SKM-1 treated with dmso at 0.1 percent for 144 hours (cell line): ENCODE measurements around the gene PARD3B.
"Not testable (repeated sequence)": the region's sequence is repeated elsewhere in the genome, so short reads cannot be mapped to it uniquely, and the experiment has no call there.

ENCODE experiments used
- DNase-seq: peaks from one replicate; lab custom pipeline; 2025; ENCODE audit not compliant: unreplicated experiment; lab: John Stamatoyannopoulos, UW

PARD3B gene

GRCh38 chr2:205477016-205477705 lies 931.9 kb downstream of the PARD3B start:
- DNase-seq = no peak

DNA sequence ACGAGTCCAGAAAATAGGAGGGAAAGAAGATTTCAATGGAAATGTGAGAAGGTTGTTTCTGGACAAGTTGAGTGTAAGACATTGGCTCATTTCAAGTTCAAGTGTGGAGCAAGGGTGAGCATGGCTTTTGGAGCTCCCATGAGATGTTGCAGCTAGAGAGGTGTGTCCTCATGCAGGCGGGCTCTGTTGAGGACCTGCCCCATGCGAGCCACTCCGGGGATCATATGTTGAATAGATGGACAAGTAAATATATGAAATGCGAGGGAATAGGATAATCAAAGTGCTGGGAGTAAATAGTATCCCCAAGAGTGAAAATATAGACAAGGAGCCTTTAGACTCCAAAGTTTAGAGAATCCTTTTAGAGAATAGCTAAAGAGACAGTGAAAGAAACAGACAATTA lies 936.6 kb downstream of the PARD3B start:
- DNase-seq = no peak

- DNase-seq = no peak
Measured at GRCh38 chr2:205482399-205483081, 937.3 kb downstream of the PARD3B start.

GRCh38 chr2:205483095-205483494 lies 937.8 kb downstream of the PARD3B start:
- no peak for DNase-seq

- no peak for DNase-seq
Measured at GRCh38 chr2:205484215-205484614, 938.9 kb downstream of the PARD3B start.

GRCh38 chr2:205484764-205485163 lies 939.5 kb downstream of the PARD3B start:
- DNase-seq = no peak

DNA sequence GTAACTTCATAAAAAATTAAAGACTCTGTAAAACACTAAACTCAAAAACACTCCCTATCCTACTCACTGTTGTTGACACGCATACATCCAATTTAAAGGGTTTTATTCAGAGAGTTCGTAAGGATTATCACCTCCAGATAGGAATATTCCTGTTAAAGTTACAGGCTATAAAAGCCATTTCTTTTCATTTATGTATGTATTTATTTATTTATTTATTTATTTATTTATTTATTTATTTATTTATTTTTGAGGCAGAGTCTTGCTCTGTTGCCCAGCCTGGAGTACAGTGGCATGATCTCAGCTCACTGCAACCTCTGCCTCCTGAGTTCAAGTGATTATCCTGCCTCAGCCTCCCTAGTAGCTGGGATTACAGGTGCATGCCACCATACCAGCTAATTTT lies 948.3 kb downstream of the PARD3B start:
- not testable (repeated sequence) for DNase-seq

DNA sequence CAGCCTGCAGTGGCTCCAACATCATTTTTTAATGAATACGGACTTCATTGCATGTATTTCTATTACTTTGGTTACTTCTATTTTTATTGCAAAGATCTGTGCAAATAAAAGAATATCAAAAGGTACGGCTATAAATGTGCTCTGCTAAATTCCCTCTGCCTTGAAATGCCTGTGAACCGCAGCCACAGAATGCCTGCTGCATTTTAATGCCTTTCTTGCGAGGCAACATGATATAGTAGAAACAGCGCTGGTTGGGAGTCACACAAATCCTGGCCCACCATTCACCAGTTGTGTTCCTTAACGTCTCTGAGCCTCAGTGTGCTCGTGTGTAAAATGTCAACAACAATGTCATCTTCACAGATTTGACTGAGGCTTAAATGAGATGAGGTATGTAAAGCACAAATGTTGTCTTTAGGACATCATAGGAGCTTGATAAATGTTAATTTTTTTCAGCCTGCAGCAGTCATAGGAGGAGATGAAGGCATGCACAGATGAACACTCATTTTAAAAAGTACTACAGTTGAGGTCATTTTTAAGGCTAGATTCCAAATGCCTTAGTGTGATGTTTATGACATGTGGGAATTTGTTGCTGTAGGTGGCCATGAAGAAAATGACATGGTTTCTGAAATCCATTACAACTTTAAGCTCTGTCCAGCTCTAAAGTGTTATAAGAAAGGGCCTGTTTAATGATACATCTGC lies 949.4 kb downstream of the PARD3B start:
- no peak for DNase-seq

DNA sequence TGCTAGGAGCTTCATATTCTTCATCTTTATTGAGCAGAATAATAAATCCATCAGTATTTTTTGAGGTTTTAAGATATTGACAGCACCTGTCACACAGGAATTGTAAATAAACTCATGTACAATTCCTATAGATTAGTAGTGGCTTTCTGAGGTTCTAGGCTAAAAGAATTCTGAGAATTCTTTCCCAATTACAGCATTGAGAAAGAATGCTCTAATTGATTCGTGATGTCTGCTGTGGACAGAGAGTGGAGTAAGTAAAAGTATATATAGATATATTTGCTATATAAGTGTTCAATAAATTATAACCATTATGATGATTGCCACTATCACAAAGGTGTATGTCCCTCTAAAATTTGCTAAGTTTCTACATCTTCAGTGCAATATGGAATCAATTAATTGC lies 950.5 kb downstream of the PARD3B start:
- no peak for DNase-seq

GRCh38 chr2:205496370-205496769 lies 951.1 kb downstream of the PARD3B start:
- no peak for DNase-seq

- DNase-seq = no peak
Measured at GRCh38 chr2:205496772-205497171, 951.5 kb downstream of the PARD3B start.

DNA sequence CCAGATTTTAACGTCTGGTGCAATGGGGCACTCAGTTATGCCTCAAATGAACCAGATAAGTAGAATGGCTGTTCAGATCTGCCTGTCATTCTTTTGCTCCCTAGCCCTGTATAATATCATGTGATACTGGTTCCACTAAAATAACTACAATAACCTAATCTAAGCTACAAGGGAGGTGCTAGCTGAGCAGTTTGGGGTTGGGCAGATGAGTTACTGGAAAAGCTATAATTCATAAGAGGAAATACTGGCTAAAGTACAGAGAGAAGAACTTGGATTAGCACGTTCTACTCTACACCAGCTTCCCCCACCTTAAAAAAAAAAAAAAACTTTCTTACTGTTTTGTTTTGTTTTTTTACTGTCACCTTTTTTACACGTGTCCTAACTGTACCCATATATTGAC lies 953.7 kb downstream of the PARD3B start:
- DNase-seq = no peak

DNA sequence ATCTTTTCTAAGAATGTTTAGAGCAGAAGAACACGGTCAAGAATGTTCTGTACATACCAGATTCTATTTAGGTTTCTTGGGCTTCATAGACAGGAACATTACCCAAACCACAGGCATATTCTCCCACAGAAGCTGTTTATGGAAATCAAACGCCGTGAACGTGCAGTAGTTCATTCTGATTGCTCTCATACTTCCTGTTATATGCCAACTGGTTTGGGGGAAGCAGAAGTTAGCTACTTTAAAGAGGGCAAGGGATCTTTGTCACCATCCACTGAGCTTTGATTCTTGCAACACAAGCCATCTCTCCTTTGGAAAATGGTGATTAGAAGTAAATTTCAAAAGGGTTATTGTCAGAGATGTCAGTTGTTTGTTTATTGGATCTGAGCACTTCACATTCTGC lies 954.8 kb downstream of the PARD3B start:
- no peak for DNase-seq

- no peak for DNase-seq
Measured at GRCh38 chr2:205500951-205501350, 955.7 kb downstream of the PARD3B start.

DNA sequence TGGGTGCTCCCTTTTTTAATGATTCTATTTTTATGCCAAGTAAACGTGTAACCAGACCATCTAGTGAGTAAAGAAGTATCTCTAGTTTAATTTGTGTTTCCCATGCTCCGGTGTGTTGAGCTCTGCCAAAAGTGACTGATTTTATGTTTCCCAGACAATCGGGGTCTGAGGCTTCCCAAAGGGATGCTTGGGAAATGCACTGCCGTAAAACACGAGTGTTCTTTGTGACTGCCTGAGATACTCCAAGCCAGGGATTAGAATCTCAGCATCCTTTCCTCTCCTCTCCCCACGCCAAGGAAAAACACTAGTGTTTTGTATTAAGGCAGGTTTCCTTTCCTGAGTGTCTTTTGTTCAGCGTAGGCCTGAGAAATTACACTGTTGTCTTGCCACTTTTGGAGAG lies 956.6 kb downstream of the PARD3B start:
- DNase-seq = no peak

DNA sequence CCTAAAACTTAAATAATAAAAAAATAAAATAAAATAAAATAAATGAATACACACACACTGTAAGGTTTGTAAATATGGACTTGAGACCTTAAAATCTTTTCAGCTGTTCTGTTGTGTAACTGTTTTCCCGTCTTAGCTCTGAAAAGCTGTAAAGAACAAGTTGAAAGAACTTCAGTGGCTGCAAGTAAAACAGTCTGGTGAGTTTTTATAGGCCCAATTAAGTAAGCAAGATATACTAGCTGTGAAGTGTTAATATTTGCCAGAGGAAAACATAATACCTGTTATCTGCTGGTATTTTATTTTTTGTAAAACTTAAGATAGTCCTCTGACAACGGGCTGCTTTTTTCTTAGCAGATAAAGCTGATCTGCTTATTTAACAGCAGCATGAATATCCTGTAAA lies 960.1 kb downstream of the PARD3B start:
- DNase-seq = no peak

DNA sequence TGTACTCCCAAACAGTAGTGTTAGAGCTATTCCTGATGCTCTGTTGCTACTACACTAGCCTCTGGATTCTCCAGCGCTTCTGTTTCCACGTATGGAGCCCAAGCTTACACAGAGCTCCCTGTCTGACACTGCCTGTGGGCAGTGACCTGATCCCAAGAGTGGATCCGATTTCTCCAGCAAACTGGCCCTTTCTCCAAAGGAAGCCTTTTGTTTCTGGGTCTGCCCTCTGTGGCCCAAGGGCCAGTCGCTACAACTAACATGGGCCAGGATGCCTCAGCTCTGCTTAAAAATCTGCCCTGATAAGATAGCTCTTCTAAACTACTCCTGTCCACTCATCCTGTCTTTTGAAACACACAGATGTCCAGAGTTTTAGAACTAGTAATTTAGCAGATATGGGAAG lies 964.4 kb downstream of the PARD3B start:
- no peak for DNase-seq

DNA sequence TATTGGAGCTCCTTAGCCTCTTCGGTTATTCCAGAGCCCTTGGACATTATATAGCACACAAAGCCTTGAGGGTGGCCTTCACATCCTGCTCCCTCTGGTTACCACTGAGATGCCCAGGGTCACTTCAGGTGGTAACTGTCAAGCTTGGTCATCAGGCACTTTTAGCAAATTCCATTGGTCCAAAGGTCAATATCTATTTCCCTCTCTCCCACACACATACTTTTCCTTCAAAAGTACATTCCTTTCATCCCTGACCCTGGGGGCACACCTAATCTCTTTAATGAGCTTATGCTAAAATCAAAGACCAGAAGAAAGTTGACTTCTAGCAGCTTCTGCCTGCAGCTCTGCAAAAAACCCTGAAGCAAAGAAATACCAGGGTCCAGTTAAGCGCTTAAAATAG lies 965.1 kb downstream of the PARD3B start:
- no peak for DNase-seq

DNA sequence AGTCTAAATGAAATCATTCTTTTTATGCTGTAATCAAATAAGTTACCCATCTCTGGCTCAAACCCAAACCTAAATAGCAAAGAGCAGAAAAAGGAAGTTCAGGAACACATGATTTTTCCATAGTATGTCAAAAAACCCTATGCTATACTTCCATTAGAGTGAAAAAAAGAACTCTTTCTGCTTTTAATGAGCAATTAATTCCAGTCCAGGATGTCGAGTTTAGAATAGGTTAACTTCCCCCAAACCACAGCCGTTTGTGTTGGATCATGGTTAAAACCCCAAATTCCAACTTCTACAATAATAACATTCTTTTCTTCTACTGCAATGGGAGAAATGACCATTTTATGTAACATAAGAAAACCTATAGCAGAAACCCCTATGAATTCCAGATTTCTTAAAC lies 965.9 kb downstream of the PARD3B start:
- no peak for DNase-seq

GRCh38 chr2:205511641-205512040 lies 966.4 kb downstream of the PARD3B start:
- no peak for DNase-seq

DNA sequence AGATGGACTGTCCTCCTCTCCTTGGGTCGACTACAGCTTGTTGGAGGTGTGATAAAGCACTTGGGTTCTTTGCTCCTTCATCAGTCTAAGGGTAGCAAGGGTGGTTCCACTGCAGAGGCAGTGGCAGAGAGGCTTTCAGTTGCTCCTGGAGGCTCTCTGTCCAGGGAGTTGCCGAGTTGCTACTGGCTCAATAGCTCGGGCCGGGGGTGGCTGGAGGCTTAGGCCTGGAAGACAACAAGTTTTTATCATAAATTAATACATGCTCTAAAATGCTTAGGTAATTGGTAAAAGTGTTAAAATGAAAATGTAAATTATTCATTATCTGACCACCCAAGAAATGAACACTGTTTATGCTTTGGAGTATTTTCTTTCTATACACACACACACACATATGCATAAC lies 975.0 kb downstream of the PARD3B start:
- no peak for DNase-seq

DNA sequence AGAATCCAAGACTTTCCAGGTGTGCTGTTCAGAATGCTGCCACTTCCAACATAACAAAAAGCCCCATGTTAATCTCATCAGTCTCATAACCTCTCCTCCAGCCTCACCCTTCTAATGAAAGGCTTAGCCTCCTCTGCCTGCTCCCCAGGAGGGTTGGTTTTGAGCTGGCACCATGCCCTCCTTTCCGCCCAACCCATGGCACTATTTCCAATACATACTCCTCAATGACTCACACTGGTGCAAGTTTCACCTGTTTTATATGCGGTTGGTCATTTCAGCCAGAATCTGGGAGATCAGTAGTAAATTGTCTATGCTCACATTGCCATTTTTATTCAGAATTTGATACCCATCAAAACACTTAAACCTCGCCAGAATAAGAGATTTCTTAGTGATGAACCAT lies 979.4 kb downstream of the PARD3B start:
- no peak for DNase-seq
